ENCODE data around the gene BCR.

The BCR gene

GRCh38 chr22:23232094-23232905 lies 52.0 kb downstream of the BCR start:
- no peak for DNase-seq (ENCODE audit: low read depth)

- DNase-seq (ENCODE audit: low read depth): no peak
These were observed 52.8 kb downstream of the BCR start for GRCh38 chr22:23233084-23233531.

- no peak for DNase-seq (ENCODE audit: low read depth)
These were observed 53.6 kb downstream of the BCR start for GRCh38 chr22:23233752-23234408.

GRCh38 chr22:23234409-23235161 lies 54.3 kb downstream of the BCR start:
- no peak for DNase-seq (ENCODE audit: low read depth)

- no peak for DNase-seq (ENCODE audit: low read depth)
These were observed 55.1 kb downstream of the BCR start for GRCh38 chr22:23235425-23235824.

- no peak for DNase-seq (ENCODE audit: low read depth)
These were observed 55.7 kb downstream of the BCR start for GRCh38 chr22:23236026-23236425.

GRCh38 chr22:23236440-23237184 lies 56.3 kb downstream of the BCR start:
- no peak for DNase-seq (ENCODE audit: low read depth)

- DNase-seq (ENCODE audit: low read depth): no peak
These were observed 57.0 kb downstream of the BCR start for GRCh38 chr22:23237201-23237798.

GRCh38 chr22:23237841-23238240 lies 57.5 kb downstream of the BCR start:
- no peak for DNase-seq (ENCODE audit: low read depth)

GRCh38 chr22:23238707-23239106 lies 58.4 kb downstream of the BCR start:
- no peak for DNase-seq (ENCODE audit: low read depth)

- DNase-seq (ENCODE audit: low read depth): no peak
These were observed 59.1 kb downstream of the BCR start for GRCh38 chr22:23239429-23239828.

- DNase-seq (ENCODE audit: low read depth): no peak
These were observed 60.5 kb downstream of the BCR start for GRCh38 chr22:23240639-23241389.

GRCh38 chr22:23241562-23242472 lies 61.5 kb downstream of the BCR start:
- no peak for DNase-seq (ENCODE audit: low read depth)

- no peak for DNase-seq (ENCODE audit: low read depth)
These were observed 62.2 kb downstream of the BCR start for GRCh38 chr22:23242473-23243001.

GRCh38 chr22:23243006-23243573 lies 62.8 kb downstream of the BCR start:
- no peak for DNase-seq (ENCODE audit: low read depth)

- DNase-seq (ENCODE audit: low read depth): no peak
These were observed 63.8 kb downstream of the BCR start for GRCh38 chr22:23243859-23244689.

GRCh38 chr22:23244690-23245044 lies 64.4 kb downstream of the BCR start:
- no peak for DNase-seq (ENCODE audit: low read depth)

GRCh38 chr22:23245045-23245798 lies 64.9 kb downstream of the BCR start:
- no peak for DNase-seq (ENCODE audit: low read depth)
